HG02678 (cell line): ENCODE data around the gene EXOC2.

Experiments
- ATAC-seq: cut with Tn5 transposase; IDR thresholded peaks from one replicate; pipeline ENCODE4 v1.9.1; 2021; ENCODE audit warnings: mild to moderate bottlenecking, moderate library complexity; ENCODE audit not compliant: unreplicated experiment

The EXOC2 gene

DNA sequence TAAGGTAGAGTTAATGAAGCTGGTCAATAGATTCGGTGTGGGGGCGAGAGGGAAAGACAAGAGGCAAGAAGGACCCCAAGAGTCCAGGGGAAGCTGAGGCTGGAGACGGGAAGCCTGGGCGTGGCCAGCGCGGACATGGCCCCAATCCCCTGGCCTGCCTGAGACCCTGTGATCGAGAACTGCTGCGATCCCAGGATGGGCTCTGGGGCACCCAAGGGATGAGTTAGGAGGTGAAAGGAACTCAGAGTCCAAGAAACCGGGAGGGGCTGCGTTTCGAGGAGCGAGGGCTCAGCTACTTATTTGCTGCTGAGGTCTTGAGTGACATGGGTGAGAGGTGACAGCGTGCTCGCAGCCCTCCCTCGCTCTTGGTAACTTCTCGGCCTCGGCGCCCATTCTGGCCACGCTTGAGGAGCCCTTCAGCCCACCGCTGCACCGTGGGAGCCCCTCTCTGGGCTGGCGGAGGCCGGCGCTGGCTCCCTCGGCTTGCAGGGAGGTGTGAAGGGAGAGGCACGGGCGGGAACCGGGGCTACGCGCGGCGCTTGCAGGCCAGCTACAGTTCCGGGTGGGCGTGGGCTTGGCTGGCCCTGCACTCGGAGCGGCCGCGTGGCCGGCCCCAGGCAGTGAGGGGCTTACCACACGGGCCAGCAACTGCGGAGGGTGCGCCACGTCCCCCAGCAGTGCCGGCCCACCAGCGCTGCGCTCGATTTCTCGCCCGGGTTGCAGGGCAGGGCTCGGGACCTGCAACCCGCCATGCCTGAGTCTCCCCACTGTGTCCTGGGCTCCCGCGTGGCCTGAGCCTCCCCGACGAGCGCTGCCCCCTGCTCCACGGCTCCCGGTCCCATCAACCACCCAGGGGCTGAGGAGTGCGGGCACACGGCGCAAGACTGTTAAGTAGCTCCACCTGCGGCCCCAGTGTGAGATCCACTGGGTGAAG, 243.2 kb downstream of the EXOC2 start:
- no peak for ATAC-seq

DNA sequence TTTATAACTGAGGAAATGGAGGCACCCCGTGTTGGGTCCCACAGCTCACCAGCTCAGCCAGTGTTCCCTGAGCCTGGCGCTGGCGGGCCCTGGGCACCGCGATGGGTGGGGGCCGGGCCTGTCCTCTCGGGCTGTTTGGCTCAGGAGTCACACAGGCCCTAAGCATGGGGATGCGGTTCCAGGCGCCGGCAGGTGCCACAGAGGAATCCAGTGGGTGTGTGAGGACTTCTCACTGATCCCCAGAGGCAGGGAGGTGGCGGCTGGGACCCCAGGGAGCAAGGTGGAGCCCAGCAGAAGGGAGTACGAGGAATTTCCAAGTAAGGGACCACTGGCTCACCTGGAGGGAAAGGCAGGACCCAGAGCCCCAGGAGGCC, 243.9 kb downstream of the EXOC2 start:
- no peak for ATAC-seq

DNA sequence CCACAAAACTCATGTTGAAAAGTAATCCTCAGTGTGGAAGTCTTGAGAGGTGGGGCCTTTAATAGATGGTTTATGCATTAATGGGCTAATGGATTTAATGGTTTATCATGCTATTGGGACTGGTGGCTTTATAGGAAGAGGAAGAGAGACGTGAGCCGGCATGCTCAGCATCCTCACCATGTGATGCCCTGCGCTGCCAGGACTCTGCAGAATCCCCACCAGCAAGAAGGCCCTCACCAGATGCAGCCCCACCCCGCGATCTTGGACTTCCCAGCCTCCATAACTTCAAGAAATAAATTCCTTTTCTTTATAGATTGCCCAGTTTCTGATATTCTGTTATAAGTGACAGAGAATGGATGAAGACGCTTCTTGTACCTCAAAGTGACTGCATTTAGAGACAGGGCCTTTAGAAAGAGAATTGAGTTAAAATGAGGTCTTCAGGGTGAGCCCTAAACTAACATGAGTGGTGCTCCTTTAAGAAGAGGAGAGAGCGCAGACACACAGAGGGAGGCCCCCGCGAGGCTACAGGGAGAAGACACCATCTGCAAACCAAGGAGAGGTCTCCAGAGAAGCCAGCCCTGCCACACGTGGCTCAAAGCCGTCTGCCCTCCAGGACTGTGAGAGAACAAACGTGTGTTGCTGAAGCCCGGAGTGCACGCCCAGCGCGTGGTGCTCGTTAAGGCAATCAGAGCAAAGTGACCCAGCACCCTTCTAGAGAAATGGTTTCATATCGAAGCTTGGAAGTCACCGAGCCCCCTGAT, 244.5 kb downstream of the EXOC2 start:
- ATAC-seq, result no peak

DNA sequence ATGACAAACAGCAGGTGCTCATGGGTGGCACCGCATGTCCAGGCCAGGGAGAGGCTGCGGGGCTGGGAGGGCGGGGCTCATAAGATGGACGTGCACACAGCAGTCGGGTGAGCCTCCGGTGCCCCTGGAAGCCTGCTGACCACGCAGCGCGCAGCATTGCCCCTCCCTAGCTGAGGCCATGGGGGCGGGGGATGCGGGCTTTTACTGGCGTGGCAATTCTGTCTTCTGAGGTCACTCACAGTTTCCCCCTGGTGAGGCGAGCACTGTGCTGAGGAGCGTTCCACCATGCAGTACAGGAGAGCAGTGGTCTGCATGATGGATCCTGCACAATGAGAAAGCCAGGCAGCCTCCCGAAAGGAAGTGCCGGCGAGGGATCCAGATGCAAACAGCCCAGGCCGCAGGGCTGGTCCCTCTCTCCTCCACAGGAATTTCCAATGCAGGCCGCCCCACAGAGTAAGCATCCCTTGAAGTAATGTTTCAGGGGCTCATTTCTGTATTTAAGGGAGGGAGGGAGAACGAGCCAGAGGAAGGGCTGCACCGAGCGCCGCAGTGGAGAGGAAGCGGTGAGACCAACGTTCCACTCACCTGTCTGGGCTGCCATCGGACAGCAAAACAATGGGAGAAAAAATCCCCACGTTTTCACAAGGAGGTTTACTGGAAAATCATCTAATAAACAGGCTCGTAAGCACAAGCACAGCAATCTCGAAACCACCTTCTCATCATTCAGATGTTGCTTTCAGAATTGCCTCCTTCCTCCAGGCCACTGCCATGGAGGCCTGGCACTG, 245.4 kb downstream of the EXOC2 start:
- no peak for ATAC-seq

DNA sequence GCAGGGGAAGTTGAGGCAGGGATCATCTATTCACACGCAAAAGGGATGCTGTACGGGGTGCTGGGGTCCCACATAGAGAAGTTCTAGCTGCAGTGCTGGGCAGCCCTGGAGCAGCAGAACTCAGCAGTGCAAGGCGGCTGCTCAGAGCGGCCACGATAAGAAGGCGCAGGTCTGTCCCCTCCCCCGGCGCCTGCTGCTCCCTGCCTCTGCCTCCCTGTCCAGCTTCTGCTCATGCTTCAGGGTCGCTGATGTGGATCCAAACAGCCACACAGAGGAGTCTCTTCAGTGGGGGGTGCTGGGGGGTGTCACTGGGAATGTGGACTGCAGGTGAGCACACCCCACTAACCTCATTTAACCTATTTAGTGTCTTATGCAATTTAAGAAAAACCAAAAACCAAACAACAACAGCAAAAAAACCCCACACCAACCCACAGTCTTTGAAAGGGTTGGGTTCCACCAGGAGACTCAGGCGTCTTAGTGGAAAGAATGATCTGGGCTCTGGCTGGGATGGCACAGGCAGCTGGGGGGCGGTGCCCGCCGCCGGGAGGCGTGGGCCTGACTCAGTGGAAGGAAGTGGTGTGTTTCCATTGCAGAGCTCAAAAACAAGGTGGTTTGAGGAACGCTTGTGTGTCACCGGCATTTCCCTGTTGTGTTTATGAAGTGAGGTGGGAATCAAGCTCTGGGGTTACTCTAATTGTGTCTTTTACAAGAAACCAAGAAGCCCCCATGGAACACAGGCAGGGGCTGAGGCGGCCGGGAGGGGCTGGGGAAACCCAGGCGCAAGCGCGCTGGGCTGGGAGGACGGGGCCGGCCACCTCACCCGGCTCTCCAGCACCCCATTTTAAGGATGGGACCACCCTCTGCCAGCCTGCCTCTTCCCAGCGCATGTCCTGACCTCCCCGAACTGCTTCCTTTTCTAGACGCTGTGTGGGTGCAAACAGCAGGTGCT, 246.2 kb downstream of the EXOC2 start:
- no peak for ATAC-seq

DNA sequence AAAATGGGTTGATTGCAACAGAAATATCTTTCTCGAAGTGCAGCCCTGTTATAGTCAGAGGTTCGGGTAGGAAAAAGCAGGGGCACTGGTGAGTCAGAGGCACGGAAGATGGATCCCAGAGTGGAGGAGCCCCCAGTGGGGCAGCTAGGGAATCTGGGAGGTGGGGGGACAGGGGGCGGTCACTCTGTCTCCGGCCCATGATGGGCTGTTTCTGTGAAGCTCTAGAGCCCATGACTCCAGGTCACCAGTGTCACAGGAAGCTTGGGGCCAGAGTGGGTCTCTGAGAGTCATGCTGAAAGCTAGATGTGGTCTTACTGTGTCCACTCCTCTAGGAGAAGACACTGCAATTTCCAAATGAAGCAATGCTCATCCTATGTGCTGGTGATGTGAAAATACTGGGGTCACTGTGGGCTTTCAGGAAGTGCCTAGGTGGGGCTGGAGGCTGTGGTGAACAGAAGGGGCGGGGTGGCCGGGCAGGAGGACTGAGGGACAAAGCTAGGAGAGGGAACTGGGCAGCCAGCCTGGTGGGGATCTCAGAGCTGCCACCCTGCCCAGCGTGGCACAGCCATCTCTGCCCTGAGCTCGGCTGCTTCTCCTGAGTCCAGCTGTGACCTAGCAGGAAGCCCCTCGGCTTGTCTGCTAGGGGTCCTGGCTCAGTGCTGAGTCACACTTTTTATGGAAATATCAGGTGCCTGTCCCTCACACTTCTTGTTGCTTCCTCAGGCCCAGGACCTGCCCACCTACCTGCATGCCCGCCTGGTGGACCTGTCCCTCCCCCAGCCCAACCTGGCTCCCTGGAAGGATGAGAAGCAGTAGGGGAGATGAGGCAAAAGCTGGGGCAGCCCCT, 247.1 kb downstream of the EXOC2 start:
- ATAC-seq, result no peak

DNA sequence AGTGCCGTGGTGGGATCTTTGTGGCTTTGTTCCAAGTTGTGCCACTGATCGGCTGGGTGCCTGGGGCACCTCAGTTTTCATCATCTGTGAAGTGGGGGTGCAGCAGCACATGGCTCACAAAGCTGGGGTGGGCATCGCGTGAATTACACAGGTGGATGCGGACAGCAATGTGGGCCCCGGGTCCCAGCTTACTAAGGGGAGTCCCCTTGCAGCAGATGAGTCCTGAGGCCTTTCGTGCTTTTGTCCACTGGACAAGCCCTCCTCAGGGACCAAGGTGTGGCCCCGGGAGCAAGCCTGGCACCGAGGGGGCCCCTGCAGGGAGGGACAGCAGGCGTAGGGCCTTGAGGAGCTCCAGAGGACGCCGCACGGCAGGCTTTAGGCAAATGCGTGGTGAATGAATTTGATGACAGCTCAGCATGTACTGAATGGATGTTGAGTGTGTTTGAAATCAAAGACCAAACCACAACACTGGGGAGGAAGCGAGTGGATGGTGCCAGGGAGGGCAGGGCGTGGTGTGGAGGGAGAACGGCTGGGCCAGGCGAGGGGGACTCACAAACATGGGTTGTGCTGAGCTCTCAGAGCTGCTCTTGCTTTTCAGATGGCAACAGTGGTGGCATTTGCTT, 248.2 kb downstream of the EXOC2 start:
- ATAC-seq, result no peak

DNA sequence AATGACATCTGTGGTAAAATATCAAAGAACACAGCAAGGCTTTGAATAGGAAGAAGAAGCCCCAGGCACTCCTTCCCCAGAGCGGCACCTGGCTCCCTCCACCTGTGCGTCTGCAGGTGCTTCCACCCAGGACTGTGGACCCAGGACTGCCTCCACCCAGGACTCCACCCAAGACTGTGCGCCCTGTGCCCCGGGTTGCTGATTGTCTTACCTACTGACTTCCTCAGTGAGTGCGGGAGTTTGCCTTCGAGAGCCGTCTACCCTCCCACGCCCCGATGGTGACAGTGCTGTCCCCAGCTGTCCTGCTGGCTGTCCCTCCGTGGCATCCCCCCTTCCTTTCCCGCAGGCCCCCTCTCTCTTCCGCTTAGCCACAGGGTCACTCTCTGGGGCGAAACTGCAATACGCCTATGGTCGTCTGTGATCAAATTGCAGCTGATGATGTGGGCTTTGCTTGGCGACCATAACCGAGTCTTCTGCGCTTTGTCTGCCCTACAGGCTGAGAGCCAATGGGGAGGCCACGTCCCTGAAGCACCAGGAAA, 249.2 kb downstream of the EXOC2 start:
- ATAC-seq, result no peak

DNA sequence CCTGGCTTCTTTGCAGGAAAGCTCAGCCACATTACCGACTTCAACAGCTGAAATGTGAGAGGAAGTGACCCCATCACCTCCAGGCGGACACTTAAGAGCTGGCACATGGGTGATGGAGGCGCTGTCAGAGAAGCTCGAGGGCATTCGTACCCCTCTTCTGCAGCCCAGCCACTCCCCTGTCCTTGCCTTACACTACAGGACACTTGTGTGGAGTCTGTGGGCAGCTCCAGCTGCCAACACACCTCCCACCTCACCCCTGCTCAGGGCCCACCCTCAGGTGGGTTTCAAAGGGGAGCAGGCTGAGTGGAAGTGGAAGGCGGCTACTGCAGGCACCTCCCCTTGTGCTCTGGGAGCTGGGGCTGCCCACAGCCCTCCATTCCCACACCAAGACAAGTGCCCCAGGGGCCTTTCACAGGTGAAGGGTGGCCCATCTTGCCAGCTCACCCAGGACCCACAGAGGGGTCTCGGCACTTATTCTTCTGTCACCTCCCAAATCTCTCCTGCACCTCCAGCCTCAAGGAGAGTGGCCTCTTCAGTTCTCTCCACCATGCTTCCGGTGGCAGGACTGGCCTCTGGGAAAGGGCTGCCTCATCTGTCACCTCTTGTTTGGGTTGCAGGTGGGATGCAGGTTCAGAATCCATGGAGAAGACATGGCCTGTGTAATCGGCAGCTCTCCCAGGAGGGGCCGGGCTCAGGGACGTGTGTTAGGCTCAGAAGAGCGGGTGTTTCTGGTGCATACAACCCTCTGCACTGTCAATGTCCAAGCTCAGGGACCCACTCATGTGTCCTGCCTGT, 251.6 kb downstream of the EXOC2 start:
- ATAC-seq, result no peak

DNA sequence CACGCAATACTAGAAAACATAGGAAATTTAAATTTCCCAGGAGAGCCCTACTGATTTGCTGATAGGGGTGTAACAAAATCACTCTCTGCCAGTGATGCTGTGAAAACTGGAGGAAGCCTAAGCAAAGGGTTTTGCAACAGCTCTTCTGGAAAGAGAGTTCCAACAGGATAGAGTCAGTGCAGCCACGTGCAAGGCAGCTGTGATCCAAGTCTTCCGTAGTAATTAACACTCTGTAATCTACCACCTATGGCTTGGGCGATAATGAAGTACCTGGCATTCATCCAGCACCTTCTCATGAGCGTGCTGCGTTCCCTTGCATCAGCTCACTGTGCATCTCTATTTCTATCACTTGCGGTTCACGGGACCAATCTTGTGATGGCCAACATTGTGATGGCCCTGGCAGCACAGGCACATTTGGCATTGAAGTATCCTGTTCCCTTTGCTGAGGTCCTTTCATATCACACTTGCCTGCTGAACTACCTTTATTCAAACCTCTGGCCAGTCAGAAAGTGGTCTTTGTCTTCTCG, 253.2 kb downstream of the EXOC2 start:
- ATAC-seq, result no peak

DNA sequence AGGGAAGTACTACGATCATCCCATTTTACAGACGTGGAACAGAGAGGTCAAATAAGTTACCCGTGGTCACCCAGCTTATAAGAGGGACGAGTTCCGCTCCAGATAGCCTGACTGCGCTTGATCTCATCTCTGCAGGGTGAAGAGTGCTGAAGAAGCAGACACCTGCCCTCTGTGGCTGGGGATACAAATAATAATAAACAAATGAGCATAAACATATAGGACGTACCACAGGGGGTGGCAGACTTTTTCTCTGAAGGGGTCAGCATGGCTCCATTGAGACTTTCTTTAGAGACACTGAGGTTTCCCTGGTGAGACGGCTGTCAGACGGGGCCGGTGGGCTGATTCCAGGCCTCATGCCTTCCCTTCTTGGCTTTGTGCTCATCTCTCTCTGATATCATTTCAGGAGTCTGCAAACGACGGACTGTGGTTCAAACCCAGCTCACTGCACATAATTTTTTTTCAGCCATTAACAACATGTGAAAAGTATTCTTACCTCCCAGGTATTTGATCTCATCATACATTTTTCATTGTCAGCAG, 254.2 kb downstream of the EXOC2 start:
- ATAC-seq, result no peak

DNA sequence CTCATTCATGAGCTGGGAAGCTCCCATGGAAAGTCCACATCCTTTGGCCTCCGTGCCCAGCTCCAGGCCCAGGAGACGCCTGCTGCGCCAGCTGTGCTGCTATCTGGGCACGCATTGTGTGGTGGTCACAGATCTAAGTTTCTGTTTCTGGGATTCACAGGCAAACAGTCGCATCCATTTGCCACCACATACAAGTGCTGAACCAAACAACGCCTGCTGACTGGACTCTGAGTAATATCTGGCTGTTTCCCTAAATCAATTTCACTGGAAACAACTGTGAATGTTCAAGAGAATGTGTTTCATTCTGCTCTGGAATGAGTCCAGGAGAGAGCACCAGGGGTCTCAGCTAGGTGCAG, 255.9 kb downstream of the EXOC2 start:
- ATAC-seq, result no peak

DNA sequence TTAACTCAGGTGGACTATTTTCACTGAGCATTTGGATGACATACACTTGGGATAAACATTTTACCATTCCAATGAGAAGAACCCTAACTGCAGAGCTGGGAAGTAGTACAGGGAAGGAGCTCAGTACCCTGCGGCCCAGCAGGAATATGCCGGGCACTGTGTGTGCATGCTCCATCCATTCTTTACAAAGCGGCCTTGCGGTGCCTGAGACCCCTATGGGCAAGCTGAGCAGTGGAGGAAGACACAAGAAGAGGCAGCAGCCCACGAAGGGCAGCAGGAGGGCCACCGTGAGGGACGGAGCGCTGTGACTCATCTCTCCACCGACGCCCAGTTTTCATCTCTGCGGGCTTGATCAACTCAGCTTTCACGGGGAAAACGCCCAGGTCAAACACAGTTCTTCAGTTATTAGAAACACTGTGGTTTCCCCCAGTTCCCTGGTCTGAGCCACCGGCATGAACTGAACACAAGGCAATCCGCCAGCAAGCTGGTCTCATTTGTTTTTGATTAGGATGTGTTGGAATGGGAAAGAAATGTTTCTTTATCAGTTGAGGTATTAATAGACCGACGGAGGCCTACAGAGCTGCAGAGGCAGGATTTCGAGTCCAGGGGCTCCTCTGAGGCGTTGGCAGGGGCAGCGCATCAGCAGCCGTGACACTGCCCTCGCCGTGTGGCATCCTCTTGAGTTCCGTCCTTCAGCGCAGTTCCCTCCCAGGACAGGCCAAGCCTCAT, 256.5 kb downstream of the EXOC2 start:
- no peak for ATAC-seq

DNA sequence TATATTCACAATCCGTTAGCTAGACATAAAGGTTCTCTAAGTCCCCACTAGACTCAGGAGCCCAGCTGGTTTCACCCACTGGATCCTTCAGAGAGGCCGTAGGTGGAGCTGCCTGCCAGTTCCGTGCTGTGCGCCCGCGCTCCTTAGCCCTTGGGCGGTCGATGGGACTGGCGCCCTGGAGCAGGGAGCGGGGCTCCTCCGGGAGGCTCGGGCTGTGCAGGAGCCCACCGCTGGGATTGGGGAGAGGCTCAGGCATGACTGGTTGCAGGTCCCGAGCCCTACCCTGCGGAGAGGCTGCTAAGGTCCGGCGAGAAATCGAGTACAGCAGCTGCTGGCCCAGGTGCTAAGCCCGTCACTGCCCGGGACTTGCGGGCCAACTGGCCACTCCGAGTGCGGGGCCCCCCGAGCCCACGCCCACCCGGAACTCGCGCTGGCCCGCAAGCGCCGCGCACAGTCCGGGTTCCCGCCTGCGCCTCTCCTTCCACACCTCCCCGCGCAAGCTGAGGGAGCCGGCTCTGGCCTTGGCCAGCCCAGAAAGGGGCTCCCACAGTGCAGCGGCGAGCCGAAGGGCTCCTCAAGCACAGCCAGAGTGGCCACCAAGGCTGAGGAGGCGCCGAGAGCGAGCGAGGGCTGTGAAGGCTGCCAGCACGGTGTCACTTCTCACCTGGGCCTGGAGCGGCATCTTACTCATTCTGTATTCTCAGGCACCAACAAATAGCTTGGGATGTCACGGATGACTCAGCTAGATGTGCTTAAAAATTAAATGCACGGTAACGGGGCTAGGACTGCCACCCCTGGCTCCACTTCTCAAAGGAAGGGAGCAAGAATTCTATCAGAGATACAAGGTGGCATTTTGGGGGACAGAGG, 257.3 kb downstream of the EXOC2 start:
- no peak for ATAC-seq
